ENCODE data around the gene ARHGEF4.

DNA sequence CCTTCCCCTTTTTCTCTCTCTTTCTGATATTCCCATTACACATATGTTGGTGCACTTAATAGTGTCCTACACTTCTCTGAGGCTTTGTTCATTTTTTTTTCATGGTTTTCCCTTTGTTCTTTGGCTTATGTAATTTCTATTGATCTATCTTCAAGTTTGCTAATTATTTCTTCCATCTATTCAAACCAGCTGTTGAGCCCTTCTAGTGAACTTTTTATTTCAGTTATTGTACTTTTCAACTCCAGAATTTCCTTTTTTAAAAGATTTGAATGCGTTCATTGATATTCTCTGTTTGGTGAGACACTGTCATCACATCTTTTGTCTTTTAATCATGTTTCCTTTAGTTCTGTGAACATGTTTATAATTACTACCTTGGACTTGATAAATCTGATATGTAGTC lies 118.2 kb downstream of the ARHGEF4 start:
- TF ChIP-seq, protein P1, sequence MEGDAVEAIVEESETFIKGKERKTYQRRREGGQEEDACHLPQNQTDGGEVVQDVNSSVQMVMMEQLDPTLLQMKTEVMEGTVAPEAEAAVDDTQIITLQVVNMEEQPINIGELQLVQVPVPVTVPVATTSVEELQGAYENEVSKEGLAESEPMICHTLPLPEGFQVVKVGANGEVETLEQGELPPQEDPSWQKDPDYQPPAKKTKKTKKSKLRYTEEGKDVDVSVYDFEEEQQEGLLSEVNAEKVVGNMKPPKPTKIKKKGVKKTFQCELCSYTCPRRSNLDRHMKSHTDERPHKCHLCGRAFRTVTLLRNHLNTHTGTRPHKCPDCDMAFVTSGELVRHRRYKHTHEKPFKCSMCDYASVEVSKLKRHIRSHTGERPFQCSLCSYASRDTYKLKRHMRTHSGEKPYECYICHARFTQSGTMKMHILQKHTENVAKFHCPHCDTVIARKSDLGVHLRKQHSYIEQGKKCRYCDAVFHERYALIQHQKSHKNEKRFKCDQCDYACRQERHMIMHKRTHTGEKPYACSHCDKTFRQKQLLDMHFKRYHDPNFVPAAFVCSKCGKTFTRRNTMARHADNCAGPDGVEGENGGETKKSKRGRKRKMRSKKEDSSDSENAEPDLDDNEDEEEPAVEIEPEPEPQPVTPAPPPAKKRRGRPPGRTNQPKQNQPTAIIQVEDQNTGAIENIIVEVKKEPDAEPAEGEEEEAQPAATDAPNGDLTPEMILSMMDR (IDR thresholded peaks at IDR 0.05 in 8 of 11, conservative IDR thresholded peaks at IDR 0.05 in 3 of 11) = no peak
- TF ChIP-seq POLR2AphosphoS5 (IDR thresholded peaks at IDR 0.05) = no peak
- no peak for TF ChIP-seq POLR2A (IDR thresholded peaks at IDR 0.05)

Data from spleen (tissue), 7 donors.